Prostate gland (tissue), 2 donors: ENCODE data around the gene SHLD2. TPM values are rescaled to one million over a fixed set of nuclear protein-coding genes. Genes with fewer than 3 reads are reported as not detected.
"Not testable (repeated sequence)": the region's sequence is repeated elsewhere in the genome, so short reads cannot be mapped to it uniquely, and the experiment has no call there.

Source experiments
- DNase-seq: peaks from one replicate; pipeline ENCODE4 v3.0.0-alpha.2; 2019; ENCODE audit warnings: low spot score
- H3K27ac ChIP-seq, 2 donors: fragments of 200-600 bp; sonication (generic); 2 replicates each; pipeline ENCODE4 v1.5.1; 2017 to 2019
- H3K27me3 ChIP-seq: fragments of 200-600 bp; sonication (generic); replicated peaks from 2 replicates; pipeline ENCODE4 v1.5.1; 2019; ENCODE audit not compliant: insufficient read depth
- H3K36me3 ChIP-seq, 2 donors: fragments of 200-600 bp; sonication (generic); 1 replicate in 1 of 2; 2 replicates in 1 of 2; pipeline versions ENCODE4 v1.5.1 to v1.8.1; 2017 to 2019
- H3K4me1 ChIP-seq: fragments of 200-600 bp; sonication (generic); replicated peaks from 2 replicates; pipeline ENCODE4 v1.5.1; 2019
- H3K4me3 ChIP-seq, 2 donors: fragments of 200-600 bp; sonication (generic); 2 replicates each; pipeline ENCODE4 v1.5.1; 2017 to 2019
- H3K9me3 ChIP-seq: fragments of 200-600 bp; sonication (generic); 2 replicates; pipeline ENCODE4 v1.5.1; 2017
- CTCF ChIP-seq, 4 experiments: fragments of 200-600 bp in 2 of 4; fragments of 450-650 bp in 2 of 4; sonication (generic) in 2 of 4; IDR thresholded peaks; 1 replicate in 3 of 4; 2 replicates in 1 of 4; pipeline ENCODE4 v1.5.1; 2016 to 2019; ENCODE audit warnings: antibody characterized with exemption in 4 of 4, mild to moderate bottlenecking in 2 of 4, moderate library complexity in 2 of 4
- POLR2A ChIP-seq: fragments of 450-650 bp; IDR thresholded peaks from one replicate; pipeline ENCODE4 v1.6.1; 2016; ENCODE audit warnings: antibody characterized with exemption, mild to moderate bottlenecking
- POLR2AphosphoS5 ChIP-seq: sonication (generic); formaldehyde crosslinking; IDR thresholded peaks from one replicate; pipeline ENCODE4 v1.6.1; 2017; ENCODE audit warnings: antibody characterized with exemption
- WGBS: methylation state at CpG from one replicate; pipeline ENCODE4 v1.1.5; 2018; 5-methylcytosine and 5-hydroxymethylcytosine counted together
- intact Hi-C: fragments of 100-400 bp; cut with DNase I; formaldehyde crosslinking; loops from one replicate; pipeline ENCODE4 v1.14.2; 2022
- total RNA-seq, 2 donors: library from RNA; depleted of rRNA; stranded (reverse); fragments of >200 nt; gene quantifications; one replicate each; pipeline ENCODE4 v1.1.0, GENCODE V29; 2016

The SHLD2 gene
- total RNA-seq, 2 donors from 2014 or later = 25.2 to 43.5 TPM

GRCh38 chr10:87079106-87079836, 15.7 kb upstream of the SHLD2 start:
- TF ChIP-seq POLR2A (no peak), CTCF (IDR thresholded peaks at IDR 0.05) (no peak), POLR2AphosphoS5 (no peak)
- no peak for DNase-seq
- Histone ChIP-seq H3K36me3 (no peaks in the 10 kb centered on the region), H3K4me3 (no peak overlapping the region), H3K27me3 (no peaks in the 10 kb centered on the region), H3K4me1 (no peaks in the 10 kb centered on the region), H3K27ac (no peak overlapping the region), H3K9me3 (no peaks in the 10 kb centered on the region)
- intact Hi-C loops = no loop called here
- 70% methylated on average over 11 of the region's 11 CpGs for WGBS

- DNase-seq, H3K4me1 ChIP-seq, H3K36me3 ChIP-seq, H3K9me3 ChIP-seq, H3K4me3 ChIP-seq, intact Hi-C loops, H3K27me3 ChIP-seq, H3K27ac ChIP-seq: not testable (repeated sequence)
- 95% methylated on average over 9 of the region's 31 CpGs for WGBS
Observed at GRCh38 chr10:87080621-87081020, 14.4 kb upstream of the SHLD2 start.

GRCh38 chr10:87081574-87081973, 13.4 kb upstream of the SHLD2 start:
- H3K4me3 ChIP-seq, H3K36me3 ChIP-seq, H3K9me3 ChIP-seq, intact Hi-C loops, DNase-seq, H3K27ac ChIP-seq, H3K4me1 ChIP-seq, H3K27me3 ChIP-seq: not testable (repeated sequence)
- 49% methylated on average over 2 of the region's 3 CpGs for WGBS

GRCh38 chr10:87082219-87082618, 12.8 kb upstream of the SHLD2 start:
- 44% methylated on average over 1 of the region's 1 CpG for WGBS
- H3K4me1 ChIP-seq, DNase-seq, H3K27me3 ChIP-seq, H3K4me3 ChIP-seq, H3K36me3 ChIP-seq, H3K9me3 ChIP-seq, intact Hi-C loops: not testable (repeated sequence)
- H3K27ac ChIP-seq = peak overlapping the region in 1 of 2 donors; percentile 38

- DNase-seq, intact Hi-C loops, H3K4me1 ChIP-seq, H3K27me3 ChIP-seq, H3K9me3 ChIP-seq, H3K4me3 ChIP-seq, H3K27ac ChIP-seq, H3K36me3 ChIP-seq: not testable (repeated sequence)
- 46% methylated on average over 5 of the region's 5 CpGs for WGBS
Observed at GRCh38 chr10:87083576-87084290, 11.3 kb upstream of the SHLD2 start.

- H3K9me3 ChIP-seq, H3K4me1 ChIP-seq, H3K4me3 ChIP-seq, H3K27me3 ChIP-seq, H3K27ac ChIP-seq, DNase-seq, H3K36me3 ChIP-seq, intact Hi-C loops: not testable (repeated sequence)
Observed at GRCh38 chr10:87084291-87084782, 10.7 kb upstream of the SHLD2 start.

- Histone ChIP-seq H3K27me3 (no peaks in the 10 kb centered on the region), H3K4me1 (no peaks in the 10 kb centered on the region), H3K27ac (no peak overlapping the region), H3K9me3 (no peaks in the 10 kb centered on the region), H3K36me3 (no peaks in the 10 kb centered on the region), H3K4me3 (no peak overlapping the region)
- no peak for DNase-seq
- 88% methylated on average over 1 of the region's 1 CpG for WGBS
- TF ChIP-seq CTCF (IDR thresholded peaks at IDR 0.05) (no peak), POLR2AphosphoS5 (no peak), POLR2A (no peak)
- intact Hi-C loops = no loop called here
Observed at GRCh38 chr10:87085537-87085936, 9.5 kb upstream of the SHLD2 start.
